Stimulated activated CD8-positive, alpha-beta memory T cell treated with anti-CD3 and anti-CD28 coated beads, Interleukin-2, amount 100 ng/mL, for 1 hour (primary cell): ENCODE results near the gene TMTC1.

ENCODE experiments used
- DNase-seq, 2 donors: peaks; one replicate each; pipeline ENCODE4 v3.0.0-alpha.2; 2020; ENCODE audit warnings: low read depth in 2 of 2

TMTC1 gene

DNA sequence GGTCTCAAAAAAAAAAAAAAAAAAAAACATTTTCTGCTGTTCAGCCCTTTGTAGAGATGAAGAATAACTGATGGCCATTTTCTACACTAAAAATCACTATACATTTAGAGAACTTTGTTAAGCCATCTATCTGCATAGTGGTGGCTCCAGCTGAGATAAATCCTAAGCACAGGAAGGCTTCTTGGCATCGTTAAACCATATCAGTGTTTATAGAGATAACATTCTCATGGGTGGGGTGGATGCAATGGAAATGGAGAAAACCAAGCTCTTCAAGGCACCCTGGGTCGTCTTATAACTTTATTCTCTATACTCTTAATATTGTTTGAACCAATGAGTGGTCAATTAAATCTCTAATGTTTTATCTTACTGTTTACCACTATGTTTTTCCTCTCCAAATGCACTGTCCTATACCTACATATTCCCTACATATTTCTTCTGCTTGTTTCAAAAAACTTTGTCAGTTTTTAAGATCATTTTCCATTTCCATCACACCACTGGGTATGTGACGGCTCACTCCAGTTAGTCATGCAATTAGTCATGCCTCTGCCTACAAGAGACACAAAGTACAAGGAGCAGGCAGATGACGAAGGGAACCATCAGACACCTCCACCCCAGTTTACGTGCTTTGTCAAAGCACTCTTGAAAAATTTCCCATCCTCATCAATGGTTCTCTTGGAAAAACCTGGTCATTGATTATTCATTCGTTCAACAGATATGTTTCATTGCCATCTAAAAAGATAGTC lies 166.9 kb downstream of the TMTC1 start:
- DNase-seq: no peak

DNA sequence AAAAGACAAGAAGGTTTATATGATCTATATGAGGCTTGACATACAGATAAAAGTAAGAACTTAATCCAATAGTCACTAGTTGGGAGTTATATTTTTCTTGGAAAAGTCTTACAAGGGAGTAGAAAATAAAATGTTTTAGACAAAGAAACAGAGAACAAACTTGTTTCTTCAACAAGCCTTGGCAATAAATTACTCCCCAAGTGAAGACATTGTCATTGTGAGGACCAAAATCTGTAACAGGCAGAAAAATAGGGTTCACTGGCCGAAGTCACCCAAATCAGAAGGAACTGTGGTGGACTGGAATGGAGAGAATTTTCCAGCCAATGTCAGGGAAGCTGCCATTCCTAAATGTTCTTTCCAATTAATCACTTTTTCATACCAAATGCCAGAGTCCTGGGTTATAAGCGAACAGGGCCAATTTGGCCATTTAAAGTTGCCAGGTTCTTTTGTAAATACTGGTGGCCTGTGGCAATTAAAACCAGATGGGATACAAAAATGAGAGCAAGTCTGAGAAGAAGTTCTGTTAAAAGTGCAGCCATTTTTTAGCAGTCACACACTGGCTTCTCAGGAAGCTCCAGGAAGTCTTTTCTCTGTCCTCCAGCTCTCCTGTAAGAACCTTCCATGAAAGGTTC lies 168.9 kb downstream of the TMTC1 start:
- no peak for DNase-seq

DNA sequence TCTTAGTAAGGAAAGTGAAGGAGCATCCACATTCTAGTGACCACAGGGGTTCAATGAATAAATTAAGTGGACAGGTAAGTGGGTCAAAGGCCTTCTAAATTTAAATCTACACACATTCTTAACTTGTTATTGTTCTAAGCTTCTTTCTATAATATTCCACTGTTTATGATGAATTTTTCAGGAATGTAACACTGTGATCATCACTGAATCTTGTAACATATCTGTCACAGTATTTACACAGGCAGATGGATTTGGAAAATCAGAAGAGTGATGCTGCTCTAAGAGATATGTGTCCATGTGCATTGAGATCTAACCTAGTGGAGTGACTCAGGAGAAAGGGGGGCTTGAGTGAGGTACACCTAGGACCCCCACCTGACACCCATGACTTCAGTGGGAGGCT lies 170.8 kb downstream of the TMTC1 start:
- no peak for DNase-seq

DNA sequence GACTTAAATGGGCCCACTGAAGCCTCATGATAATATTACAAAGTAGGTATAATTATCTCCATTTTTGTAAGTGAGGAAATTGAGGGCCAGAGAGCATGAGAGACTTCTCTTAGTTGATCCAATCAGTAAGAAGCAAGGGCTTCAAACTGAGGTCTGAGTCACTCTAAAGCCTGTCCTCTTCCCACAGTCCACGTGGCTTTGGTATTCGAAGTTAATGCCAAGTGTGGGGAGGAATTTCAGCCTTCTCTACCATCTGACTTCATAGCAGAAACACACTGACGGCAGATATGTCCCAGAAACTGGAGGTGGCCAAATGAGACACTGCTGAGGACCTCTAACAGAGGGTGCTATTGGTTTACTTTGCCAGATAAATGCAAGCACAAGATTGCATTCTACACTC lies 171.8 kb downstream of the TMTC1 start:
- no peak for DNase-seq

DNA sequence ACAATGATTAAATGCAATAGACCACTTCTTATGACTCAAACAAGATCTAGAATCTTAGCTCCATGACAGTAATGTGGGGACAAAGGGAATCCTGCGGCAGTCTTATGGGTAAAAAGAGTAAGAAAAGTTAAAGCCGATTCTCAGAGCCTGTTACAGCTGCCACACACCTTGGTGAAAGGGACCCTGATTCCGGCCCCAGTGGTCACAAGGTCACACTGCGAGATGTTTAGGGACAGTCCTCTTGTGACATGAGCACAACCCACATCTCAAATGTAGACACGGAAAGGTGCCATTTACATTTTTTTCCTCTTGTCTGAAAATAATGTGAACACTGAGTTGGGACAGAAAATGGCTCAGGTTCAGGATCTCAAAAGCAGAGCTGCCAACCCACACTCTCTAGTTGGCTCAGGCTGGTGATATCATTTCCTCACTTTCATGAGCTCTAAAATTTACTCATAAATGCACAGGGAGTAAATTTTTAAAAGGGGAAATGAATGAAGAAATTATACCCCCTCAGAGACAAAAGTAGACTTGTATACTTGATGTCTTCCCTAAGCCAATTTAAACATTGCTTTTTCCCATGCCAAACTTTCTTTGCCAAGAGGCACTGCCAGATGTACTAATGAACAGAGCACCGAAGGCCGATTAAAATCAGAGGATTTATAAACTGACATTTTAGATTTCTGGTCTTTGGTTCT lies 173.1 kb downstream of the TMTC1 start:
- no peak for DNase-seq

DNA sequence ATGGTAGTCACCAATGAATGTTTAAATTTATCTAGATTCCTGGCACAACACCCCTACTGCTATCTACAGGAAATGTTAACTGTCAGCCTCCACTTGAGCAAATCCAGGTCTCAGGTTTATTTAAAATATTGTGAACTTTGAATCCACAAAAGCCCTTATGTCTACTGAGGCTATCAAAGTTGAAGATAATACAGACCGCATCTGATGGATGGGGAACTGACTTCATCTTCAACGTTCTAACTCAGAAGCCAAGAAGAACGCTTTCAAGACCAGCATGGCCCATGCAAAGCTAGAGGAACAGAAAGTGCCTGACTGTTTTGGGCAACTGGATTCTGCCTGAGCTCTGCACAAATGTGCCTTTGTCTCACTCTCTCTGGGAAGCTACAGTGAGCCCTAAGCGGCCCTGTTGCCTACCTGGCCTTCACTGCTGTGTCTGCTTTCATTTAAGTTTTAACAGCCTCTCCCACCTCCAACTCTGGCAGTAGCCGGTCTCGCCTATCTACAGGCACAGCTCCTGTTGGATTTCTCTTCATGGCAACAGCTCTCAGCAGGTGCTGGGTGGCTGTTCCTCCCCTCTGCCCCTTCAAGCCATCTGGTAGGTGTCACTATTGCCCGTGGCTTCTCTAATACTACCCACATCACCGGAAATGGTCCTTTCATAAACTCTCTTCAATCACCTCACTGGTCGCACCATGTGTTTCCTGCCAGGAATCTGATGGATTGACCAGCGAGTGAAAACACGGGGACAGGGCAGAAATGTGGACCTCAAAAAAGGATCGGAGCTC lies 174.1 kb downstream of the TMTC1 start:
- DNase-seq: no peak

DNA sequence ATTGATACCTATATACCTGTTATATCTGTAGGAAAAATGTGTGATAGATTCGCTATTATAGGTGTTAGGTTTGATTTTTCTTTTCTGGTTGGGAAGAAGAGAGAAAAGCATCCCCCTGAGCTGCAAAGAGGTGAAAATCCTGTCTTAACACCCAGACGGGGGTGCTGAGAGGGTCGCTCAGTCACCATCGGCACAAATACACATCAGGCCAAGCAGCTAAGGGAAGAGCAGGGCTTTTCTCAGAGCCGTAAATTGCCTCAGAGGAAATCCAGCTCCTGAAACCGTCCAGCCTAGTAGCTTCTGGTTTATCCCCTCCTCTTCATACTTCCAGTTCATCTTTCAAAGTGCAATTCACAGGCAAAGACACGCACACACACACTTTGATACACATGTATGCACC lies 175.2 kb downstream of the TMTC1 start:
- no peak for DNase-seq

DNA sequence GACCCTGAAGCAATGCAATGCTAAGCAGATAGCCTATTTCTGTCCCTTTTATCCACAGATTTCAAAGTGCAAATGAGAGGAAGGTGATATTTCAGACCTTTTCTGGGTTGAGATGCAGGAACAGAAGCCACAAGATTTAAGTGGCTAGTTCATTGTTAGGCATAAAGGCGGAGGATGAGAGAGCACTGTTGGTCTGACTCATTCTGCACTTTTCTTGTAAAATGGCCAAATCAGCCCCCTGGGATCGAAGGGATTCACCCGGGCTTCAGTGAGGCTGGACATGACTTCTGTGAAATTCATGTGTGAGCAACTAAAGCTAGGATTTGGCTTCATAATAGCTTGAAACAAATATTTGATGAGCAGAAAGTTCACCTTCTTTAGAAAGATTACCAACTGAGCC lies 184.4 kb downstream of the TMTC1 start:
- no peak for DNase-seq

DNA sequence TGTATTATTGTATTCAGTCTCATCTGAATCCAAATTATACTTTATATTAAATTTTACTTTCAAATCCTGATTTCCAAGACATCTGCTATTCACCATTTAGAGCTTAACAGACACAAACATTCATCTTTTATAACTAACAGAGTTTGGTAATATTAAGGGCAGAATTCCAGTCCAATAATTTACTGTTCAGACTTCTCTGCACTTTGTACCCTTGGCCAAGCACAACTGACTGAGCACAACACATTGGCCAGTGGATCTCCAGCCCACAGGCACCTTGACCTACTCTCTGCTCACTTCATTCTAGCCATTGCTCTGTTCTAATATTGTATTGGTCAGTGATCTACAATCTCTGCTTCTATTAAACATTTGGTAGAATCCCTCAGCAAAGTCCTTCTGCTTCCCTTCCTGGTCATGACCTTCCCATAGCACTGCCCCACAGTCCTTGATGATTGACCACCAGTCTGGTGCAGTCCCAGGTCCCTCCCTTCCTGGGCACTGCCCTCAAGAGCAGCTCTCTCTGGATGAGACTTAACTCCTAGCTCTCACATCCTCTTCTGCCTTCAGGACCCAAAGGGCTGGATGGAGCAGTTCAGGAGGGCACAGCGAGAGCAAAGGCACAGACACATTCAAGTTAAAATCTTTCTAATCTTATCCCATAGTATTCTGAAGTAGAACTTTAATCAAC lies 188.5 kb downstream of the TMTC1 start:
- DNase-seq: no peak

DNA sequence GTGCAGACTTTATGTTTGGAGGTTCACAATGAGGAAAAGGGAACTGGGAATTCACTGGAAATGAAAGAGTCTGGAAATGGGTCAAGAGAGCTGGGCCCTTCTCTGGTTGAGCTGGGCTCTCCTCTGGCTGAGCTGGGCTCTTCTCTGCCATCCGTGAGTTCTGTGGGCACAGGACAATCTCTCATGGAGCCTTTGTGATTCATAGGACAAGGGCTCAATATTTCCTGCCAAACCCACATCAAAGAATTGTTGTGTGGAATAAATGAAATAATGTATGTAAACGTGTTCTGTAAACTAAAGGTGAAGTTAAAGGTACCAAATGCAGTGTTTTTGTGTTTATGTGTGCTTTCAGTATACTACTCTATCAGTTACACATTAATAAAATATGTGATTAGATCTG lies 190.7 kb downstream of the TMTC1 start:
- DNase-seq: no peak

DNA sequence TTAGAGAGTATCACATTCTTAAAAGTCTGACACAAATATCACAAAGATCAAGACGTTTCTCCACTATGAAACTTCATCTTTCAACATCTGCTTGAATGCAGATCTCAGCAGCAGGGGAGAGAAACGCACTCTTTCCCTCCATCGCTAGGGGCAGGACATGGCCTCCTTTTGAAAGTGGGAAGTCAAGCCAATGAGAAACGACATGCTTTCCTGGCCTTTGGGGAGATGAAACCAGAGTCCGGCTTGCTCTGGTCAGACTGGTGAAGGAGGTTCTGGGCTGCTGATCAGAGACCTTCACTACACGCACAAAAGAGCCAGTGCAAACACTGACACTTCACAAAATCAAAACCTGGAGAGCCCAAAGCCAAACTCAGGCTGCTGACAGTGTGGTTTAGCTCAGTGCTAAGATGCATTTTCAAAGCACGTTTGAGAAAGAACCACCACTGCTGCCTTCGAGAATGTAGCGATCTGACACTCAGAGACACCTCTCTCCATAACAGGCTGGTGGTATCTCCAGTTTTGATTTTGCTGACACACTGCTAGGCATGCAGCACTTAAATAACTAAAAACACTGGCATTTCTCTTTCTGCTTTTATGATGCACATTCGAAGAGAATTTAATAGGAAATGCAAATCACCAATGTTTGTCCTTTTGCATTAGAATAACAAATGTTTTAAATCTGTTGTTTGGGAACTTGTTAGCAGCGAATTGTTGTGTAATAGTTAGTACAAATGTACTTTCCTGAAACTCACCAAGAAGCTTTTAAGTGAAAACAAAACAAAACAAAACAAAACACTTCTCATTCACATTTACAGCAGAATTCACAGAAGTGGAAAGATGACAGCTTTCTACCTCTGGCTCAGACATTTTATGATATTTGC lies 192.4 kb downstream of the TMTC1 start:
- no peak for DNase-seq

DNA sequence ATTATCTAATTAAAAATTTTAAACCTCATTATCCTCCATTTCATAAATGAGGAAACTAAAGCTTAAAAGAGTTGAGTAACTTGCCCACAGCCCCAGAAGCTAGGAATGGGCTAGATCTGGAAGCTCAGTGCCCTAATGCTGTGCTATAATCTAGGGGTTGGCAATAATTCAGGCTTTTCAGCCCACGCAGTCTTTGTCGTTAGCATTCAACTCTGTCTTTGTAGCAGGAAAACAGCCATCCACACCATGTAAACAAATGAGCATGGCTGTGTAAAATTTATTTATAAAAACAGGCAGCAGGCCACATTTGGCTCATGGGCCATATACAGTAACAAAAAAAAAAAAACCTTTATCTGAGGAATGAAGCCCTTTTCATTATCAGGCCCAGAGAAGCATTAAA lies 193.9 kb downstream of the TMTC1 start:
- no peak for DNase-seq

DNA sequence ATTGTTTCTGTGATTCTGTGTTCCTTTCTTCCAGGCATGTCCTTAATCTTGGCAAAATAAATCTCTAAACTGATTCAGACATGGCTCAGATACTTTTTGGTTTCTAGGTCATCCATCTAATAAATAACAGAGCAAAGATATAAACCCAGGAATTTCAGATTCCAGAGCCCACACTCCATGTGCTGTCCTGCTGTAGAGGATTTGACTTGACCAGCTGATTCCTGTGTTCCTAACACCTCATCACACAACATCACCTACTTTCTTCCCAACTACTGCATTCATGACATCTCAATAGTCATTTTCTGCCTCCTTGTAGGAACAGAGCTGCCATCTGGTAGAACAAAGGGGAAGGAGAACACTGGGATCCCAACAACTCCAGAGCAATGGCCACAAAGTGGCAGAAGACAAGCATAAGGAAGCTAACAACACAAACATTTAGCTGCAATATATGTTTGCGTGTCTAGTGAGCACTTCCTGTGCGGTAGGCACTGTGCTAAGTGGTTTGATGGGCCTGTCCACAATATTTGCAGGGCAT lies 194.4 kb downstream of the TMTC1 start:
- no peak for DNase-seq

DNA sequence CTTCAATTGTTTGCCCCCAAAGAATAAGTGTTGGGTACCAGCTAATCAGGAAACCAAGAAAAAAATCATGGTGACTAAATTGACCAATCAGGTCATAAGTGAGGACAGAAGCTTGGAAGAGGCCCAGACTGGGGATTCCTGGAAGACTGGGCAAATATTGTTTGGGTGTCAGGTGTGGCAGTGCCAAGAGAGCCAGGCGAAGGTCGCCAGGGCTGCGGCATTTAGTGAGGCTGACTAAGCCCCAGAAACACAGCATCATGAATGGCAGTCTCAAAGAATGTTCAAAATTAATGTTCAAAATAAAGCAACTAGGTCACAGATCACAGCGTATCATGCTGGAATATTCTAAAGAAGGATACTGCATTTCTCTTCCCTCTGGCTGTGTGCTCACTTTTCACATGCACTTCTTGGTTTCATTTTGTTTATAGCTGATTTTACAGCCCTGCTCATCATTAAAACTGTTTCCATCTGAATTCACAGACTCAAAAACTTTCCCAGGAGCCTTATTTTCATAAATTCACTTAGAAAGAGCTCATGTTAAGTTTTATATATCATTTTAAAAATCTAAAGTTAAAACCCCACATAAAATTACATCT lies 201.0 kb downstream of the TMTC1 start:
- no peak for DNase-seq

DNA sequence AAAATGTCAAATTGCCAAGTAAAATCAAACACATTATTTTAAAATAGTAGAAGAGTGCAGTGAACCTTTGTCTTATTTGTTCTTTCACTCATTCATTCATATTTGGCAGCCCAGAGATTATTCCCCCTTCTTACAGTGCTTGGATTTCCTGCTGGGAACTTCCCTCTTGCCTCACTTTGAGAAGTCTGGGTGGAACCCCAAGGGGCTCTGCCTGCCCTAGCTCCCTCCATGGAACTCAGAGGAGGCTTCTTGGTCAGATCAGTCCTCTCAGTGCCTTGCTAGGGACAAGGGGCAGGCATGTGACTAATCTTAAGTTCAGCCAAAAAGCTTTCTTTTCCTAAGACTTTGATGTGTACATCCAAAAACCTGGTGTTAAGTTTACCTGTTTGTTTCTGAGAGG lies 201.6 kb downstream of the TMTC1 start:
- DNase-seq: no peak

DNA sequence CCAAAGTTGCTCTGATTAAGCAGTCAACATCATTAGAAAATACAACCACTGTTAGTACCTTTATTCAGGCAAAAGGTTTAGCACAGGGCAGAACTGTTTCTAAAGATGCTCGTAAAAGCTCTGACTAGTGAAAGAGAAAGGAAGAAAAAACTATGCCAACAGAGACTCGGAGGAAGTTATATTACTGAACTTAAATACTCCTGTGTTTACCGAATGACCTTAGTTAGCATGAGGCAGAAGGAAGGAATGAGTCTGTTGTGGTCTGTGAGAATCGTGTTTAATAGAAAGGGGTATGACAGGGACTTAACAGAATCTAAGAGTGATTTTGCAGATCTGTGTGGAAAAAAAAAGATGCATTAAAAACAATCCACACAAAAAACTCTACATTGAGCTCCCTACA lies 202.1 kb downstream of the TMTC1 start:
- no peak for DNase-seq

DNA sequence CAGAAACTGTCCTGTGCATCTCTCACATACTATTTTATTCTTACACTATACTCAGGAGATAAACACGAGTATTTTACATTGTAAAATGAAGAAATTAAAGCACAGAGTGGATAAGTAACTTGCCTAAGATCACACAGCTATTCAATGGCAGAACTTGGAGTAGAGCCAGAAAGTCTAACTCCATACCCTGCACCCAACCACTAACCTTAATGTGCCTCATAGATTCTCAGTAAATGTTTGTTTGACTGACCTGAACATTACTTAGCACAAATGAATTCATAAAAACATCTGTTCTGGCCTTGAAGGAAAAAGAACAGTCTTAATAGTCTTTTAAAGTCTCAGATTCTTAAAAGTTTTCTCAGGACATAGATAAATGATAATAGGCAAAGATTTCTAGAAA lies 202.8 kb downstream of the TMTC1 start:
- no peak for DNase-seq

DNA sequence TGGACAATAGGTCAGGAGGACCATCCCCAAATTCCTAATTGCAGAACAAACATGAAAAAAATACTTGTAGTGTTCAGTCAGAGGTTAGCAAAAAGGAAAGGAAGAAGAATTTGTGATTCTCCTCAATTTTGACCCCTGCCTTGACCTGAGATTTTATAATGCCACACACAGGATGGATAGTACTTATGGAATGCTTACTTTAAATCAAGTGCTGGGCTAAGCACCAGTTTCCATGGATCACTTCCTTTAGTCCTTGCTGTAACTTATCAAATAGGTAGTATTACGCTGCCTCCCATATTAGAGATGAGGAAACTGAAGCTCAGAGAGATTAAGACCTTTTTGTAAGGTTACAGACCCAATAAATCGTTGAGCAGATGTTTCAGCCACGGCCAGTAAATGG lies 205.0 kb downstream of the TMTC1 start:
- no peak for DNase-seq

DNA sequence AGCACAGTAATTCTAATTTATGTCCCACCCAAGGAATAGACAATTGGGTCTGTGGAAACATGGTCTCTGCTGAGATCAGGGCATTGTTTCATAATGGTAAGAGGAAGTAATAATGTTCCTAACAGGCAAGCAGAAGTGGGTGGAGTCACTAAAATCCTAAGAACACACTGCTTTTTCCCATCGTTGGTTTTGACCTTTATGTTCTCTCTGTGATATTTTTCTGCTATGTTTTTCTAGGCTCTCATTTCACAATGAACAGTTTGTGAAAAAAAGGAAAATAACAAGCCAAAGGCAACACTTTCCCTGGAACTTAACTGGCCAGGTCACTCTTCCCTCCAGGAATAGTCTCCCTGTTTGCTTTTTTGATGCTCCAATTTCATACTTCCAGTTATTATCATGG lies 205.7 kb downstream of the TMTC1 start:
- DNase-seq: no peak

DNA sequence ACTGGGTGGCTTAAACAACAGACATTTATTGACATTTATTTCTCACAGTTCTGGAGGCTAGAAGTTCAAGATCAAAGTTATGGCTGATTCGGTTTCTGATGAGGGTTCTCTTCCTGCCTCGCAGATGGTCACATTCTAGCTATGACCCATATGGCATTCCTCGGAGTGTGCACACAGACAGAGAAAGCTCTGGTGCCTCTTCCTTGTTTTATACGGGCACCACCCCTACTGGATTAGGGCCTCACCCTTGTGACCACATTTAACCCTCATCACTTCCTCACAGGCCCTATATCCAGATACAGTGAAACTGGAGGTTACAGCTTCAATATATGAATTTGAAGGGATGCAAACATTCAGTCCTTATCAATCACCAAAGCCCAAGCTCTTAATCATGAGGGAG lies 209.2 kb downstream of the TMTC1 start:
- DNase-seq: no peak
